Neuronal stem cell (in vitro differentiated cells): ENCODE measurements around the gene SEMA3E.

ENCODE experiments used
- DNase-seq: peaks from one replicate; pipeline ENCODE4 v3.0.0-alpha.2; 2013; ENCODE audit warnings: low spot score
- H2AFZ ChIP-seq: one replicate; pipeline ENCODE4 v1.6.1; 2013; ENCODE audit warnings: mild to moderate bottlenecking, low read length, inconsistent platforms
- H2AK5ac ChIP-seq: 2 replicates; pipeline ENCODE4 v1.6.1; 2013; ENCODE audit warnings: low read depth, mild to moderate bottlenecking, inconsistent platforms, low read length, moderate library complexity, mixed read lengths
- H2BK120ac ChIP-seq: 2 replicates; pipeline ENCODE4 v1.6.1; 2013; ENCODE audit warnings: low read depth, mild to moderate bottlenecking, inconsistent platforms, low read length, moderate library complexity, mixed read lengths
- H2BK12ac ChIP-seq: one replicate; pipeline ENCODE4 v1.6.1; 2013; ENCODE audit warnings: low read length, inconsistent platforms
- H2BK15ac ChIP-seq: 2 replicates; pipeline ENCODE4 v1.6.1; 2013; ENCODE audit warnings: mild to moderate bottlenecking, low read length, inconsistent platforms, mixed read lengths
- H2BK5ac ChIP-seq: one replicate; pipeline ENCODE4 v1.6.1; 2013; ENCODE audit warnings: inconsistent platforms, mild to moderate bottlenecking, low read length, moderate library complexity
- H3K14ac ChIP-seq: one replicate; pipeline ENCODE4 v1.6.1; 2013; ENCODE audit warnings: low read length, inconsistent platforms
- H3K18ac ChIP-seq: 2 replicates; pipeline ENCODE4 v1.6.1; 2013; ENCODE audit warnings: low read length, inconsistent platforms
- H3K23ac ChIP-seq: 2 replicates; pipeline ENCODE4 v1.6.1; 2013; ENCODE audit warnings: low read depth, mild to moderate bottlenecking, mixed read lengths, low read length, inconsistent platforms; ENCODE audit not compliant: poor library complexity
- H3K27ac ChIP-seq: replicated peaks from 3 replicates; pipeline ENCODE4 v1.5.1; 2013; ENCODE audit warnings: low read length, inconsistent platforms
- H3K27me3 ChIP-seq, 3 experiments: 2 replicates each; pipeline ENCODE4 v1.6.1; 2013; ENCODE audit warnings: low read length in 3 of 3, mild to moderate bottlenecking in 2 of 3, inconsistent platforms in 1 of 3, low read depth in 1 of 3, mixed read lengths in 1 of 3, moderate library complexity in 1 of 3; ENCODE audit not compliant: control insufficient read depth in 3 of 3, insufficient read depth in 3 of 3
- H3K36me3 ChIP-seq, 2 donors: replicated peaks in 1 of 2; 2 replicates each; pipeline ENCODE4 v1.6.1; 2013; ENCODE audit warnings: low read length in 2 of 2; ENCODE audit not compliant: control insufficient read depth in 2 of 2, insufficient read depth in 2 of 2
- H3K4ac ChIP-seq: 2 replicates; pipeline ENCODE4 v1.6.1; 2013; ENCODE audit warnings: inconsistent platforms, mild to moderate bottlenecking, low read length, moderate library complexity
- H3K4me1 ChIP-seq, 2 donors: 1 replicate in 1 of 2; 2 replicates in 1 of 2; pipeline ENCODE4 v1.6.1; 2013; ENCODE audit warnings: low read length in 2 of 2, low read depth in 1 of 2; ENCODE audit not compliant: control insufficient read depth in 2 of 2, insufficient read depth in 1 of 2
- H3K4me2 ChIP-seq: one replicate; pipeline ENCODE4 v1.6.1; 2013; ENCODE audit warnings: mild to moderate bottlenecking, low read length, inconsistent platforms; ENCODE audit not compliant: insufficient read depth, poor library complexity, severe bottlenecking
- H3K4me3 ChIP-seq, 2 donors: 2 replicates each; pipeline ENCODE4 v1.5.1; 2013; ENCODE audit warnings: low read length in 2 of 2, mild to moderate bottlenecking in 2 of 2, inconsistent platforms in 1 of 2, moderate library complexity in 1 of 2
- H3K79me1 ChIP-seq: one replicate; pipeline ENCODE4 v1.6.1; 2013; ENCODE audit warnings: low read depth, mild to moderate bottlenecking, inconsistent platforms, low read length, moderate library complexity
- H3K9ac ChIP-seq: one replicate; pipeline ENCODE4 v1.6.1; 2013; ENCODE audit warnings: mild to moderate bottlenecking, low read depth, low read length, inconsistent platforms; ENCODE audit not compliant: poor library complexity
- H3K9me3 ChIP-seq, 2 donors: replicated peaks in 1 of 2; 2 replicates each; pipeline versions ENCODE3 to v1.6.1; 2013; ENCODE audit warnings: low read length in 2 of 2, mild to moderate bottlenecking in 2 of 2, inconsistent platforms in 1 of 2, low read depth in 1 of 2, mixed read lengths in 1 of 2, moderate library complexity in 1 of 2; ENCODE audit not compliant: control insufficient read depth in 2 of 2, insufficient read depth in 1 of 2
- H4K8ac ChIP-seq: one replicate; pipeline ENCODE4 v1.6.1; 2013; ENCODE audit warnings: low read depth, mild to moderate bottlenecking, inconsistent platforms, low read length, moderate library complexity
- H4K91ac ChIP-seq: one replicate; pipeline ENCODE4 v1.6.1; 2013; ENCODE audit warnings: low read length, low read depth, mild to moderate bottlenecking, inconsistent platforms; ENCODE audit not compliant: poor library complexity
- WGBS, 2 donors: extraction: QIAGEN DNeasy Blood & Tissue Kit; methylation state at CpG; one replicate each; pipeline ENCODE4 v1.1.7; 2013; ENCODE audit warnings: missing lambda C conversion rate in 2 of 2, mixed read lengths in 1 of 2; ENCODE audit not compliant: insufficient read length in 2 of 2, insufficient replicate concordance in 1 of 2; ENCODE audit errors: extremely low coverage in 2 of 2; 5-methylcytosine and 5-hydroxymethylcytosine counted together

SEMA3E gene

GRCh38 chr7:83546586-83546985, 102.4 kb downstream of the SEMA3E start:
- no peak overlapping the region for H3K4me2 ChIP-seq
- H3K4me1 ChIP-seq: no peaks in the 10 kb centered on the region
- no peak overlapping the region for H2BK120ac ChIP-seq
- H4K91ac ChIP-seq: no peak overlapping the region
- H3K18ac ChIP-seq: no peak overlapping the region
- no peak overlapping the region for H3K14ac ChIP-seq
- DNase-seq: no peak
- no peak overlapping the region for H3K27ac ChIP-seq
- H3K9me3 ChIP-seq: no peaks in the 10 kb centered on the region
- H3K79me1 ChIP-seq: no peaks in the 10 kb centered on the region
- no peak overlapping the region for H2AFZ ChIP-seq
- H3K9ac ChIP-seq: no peak overlapping the region
- no peak overlapping the region for H3K23ac ChIP-seq
- no peak overlapping the region for H2BK12ac ChIP-seq
- H3K27me3 ChIP-seq: no peaks in the 10 kb centered on the region
- H2BK15ac ChIP-seq: no peak overlapping the region
- H4K8ac ChIP-seq: no peak overlapping the region
- H3K4ac ChIP-seq: no peak overlapping the region
- H3K4me3 ChIP-seq: no peak overlapping the region
- H2AK5ac ChIP-seq: no peak overlapping the region
- H3K36me3 ChIP-seq: no peaks in the 10 kb centered on the region
- no peak overlapping the region for H2BK5ac ChIP-seq
- no CpG with 5 or more reads among the region's 2 CpGs for WGBS, 2 donors

- no peak overlapping the region for H4K91ac ChIP-seq
- H3K36me3 ChIP-seq: no peaks in the 10 kb centered on the region
- no peak overlapping the region for H3K14ac ChIP-seq
- no peak overlapping the region for H3K27ac ChIP-seq
- no peak overlapping the region for H3K4me2 ChIP-seq
- no CpG with 5 or more reads among the region's 7 CpGs for WGBS, 2 donors
- H3K4me1 ChIP-seq: no peaks in the 10 kb centered on the region
- H2BK15ac ChIP-seq: no peak overlapping the region
- H3K4me3 ChIP-seq: no peak overlapping the region
- H2AFZ ChIP-seq: no peak overlapping the region
- no peak overlapping the region for H3K9ac ChIP-seq
- no peak for DNase-seq
- no peak overlapping the region for H3K18ac ChIP-seq
- H3K27me3 ChIP-seq: no peaks in the 10 kb centered on the region
- no peak overlapping the region for H2BK120ac ChIP-seq
- no peak overlapping the region for H4K8ac ChIP-seq
- no peaks in the 10 kb centered on the region for H3K79me1 ChIP-seq
- no peak overlapping the region for H2BK5ac ChIP-seq
- H3K23ac ChIP-seq: no peak overlapping the region
- no peak overlapping the region for H2AK5ac ChIP-seq
- no peak overlapping the region for H3K4ac ChIP-seq
- H2BK12ac ChIP-seq: no peak overlapping the region
- no peaks in the 10 kb centered on the region for H3K9me3 ChIP-seq
Observed at GRCh38 chr7:83541187-83541960, 107.6 kb downstream of the SEMA3E start.

- peak overlapping the region; percentile 58 for H2AFZ ChIP-seq
- no peak overlapping the region for H4K91ac ChIP-seq
- H3K23ac ChIP-seq: no peak overlapping the region
- no peak overlapping the region for H3K4me2 ChIP-seq
- no peak overlapping the region for H4K8ac ChIP-seq
- no peak overlapping the region for H3K27ac ChIP-seq
- H3K9me3 ChIP-seq: no peaks in the 10 kb centered on the region
- no peak overlapping the region for H2BK5ac ChIP-seq
- no peak overlapping the region for H2BK15ac ChIP-seq
- H3K4me1 ChIP-seq: no peaks in the 10 kb centered on the region
- no peaks in the 10 kb centered on the region for H3K79me1 ChIP-seq
- H3K4me3 ChIP-seq: no peak overlapping the region
- H2AK5ac ChIP-seq: no peak overlapping the region
- H3K4ac ChIP-seq: no peak overlapping the region
- no peaks in the 10 kb centered on the region for H3K36me3 ChIP-seq
- no peak for DNase-seq
- no peak overlapping the region for H3K14ac ChIP-seq
- H2BK12ac ChIP-seq: no peak overlapping the region
- H3K9ac ChIP-seq: no peak overlapping the region
- no peak overlapping the region for H3K18ac ChIP-seq
- H2BK120ac ChIP-seq: no peak overlapping the region
- no peaks in the 10 kb centered on the region for H3K27me3 ChIP-seq
Observed at GRCh38 chr7:83534488-83534887, 114.5 kb downstream of the SEMA3E start.

GRCh38 chr7:83532219-83532618, 116.7 kb downstream of the SEMA3E start:
- H4K8ac ChIP-seq: no peak overlapping the region
- no peak overlapping the region for H3K27ac ChIP-seq
- H3K23ac ChIP-seq: no peak overlapping the region
- no peaks in the 10 kb centered on the region for H3K4me1 ChIP-seq
- no peak overlapping the region for H2BK12ac ChIP-seq
- no peak overlapping the region for H3K4me3 ChIP-seq
- no peak overlapping the region for H3K4me2 ChIP-seq
- no peak overlapping the region for H2BK120ac ChIP-seq
- H2AFZ ChIP-seq: no peak overlapping the region
- no peak overlapping the region for H4K91ac ChIP-seq
- no peak overlapping the region for H2BK15ac ChIP-seq
- no peaks in the 10 kb centered on the region for H3K79me1 ChIP-seq
- no peak for DNase-seq
- no peaks in the 10 kb centered on the region for H3K9me3 ChIP-seq
- WGBS, 2 donors: no CpG with 5 or more reads among the region's 2 CpGs
- no peak overlapping the region for H3K14ac ChIP-seq
- no peaks in the 10 kb centered on the region for H3K27me3 ChIP-seq
- H2AK5ac ChIP-seq: no peak overlapping the region
- no peak overlapping the region for H3K4ac ChIP-seq
- no peak overlapping the region for H3K18ac ChIP-seq
- no peaks in the 10 kb centered on the region for H3K36me3 ChIP-seq
- H2BK5ac ChIP-seq: no peak overlapping the region
- no peak overlapping the region for H3K9ac ChIP-seq
